Upper lobe of left lung (tissue), 6 donors: Measurements from ENCODE around the gene PARP12. TPM values are rescaled to one million over a fixed set of nuclear protein-coding genes. Genes with fewer than 3 reads are reported as not detected.
"Not testable (repeated sequence)": the region's sequence is repeated elsewhere in the genome, so short reads cannot be mapped to it uniquely, and the experiment has no call there.

ENCODE experiments used
- ATAC-seq, 2 donors: fragments of 200-7000 bp; cut with Tn5 transposase; one replicate each; pipeline ENCODE4 v1.9.1; 2022; ENCODE audit warnings: mild to moderate bottlenecking in 2 of 2, moderate library complexity in 2 of 2; ENCODE audit not compliant: low FRiP score in 2 of 2
- DNase-seq, 2 donors: peaks; one replicate each; pipeline ENCODE4 v3.0.0-alpha.2; 2019 to 2020
- H3K27ac ChIP-seq, 4 donors: fragments of 200-600 bp; sonication (generic); one replicate each; pipeline ENCODE4 v1.5.1; 2016 to 2019
- H3K27me3 ChIP-seq, 4 donors: fragments of 200-600 bp; sonication (generic); one replicate each; pipeline ENCODE4 v1.5.1; 2017 to 2019
- H3K36me3 ChIP-seq, 4 donors: fragments of 200-600 bp; sonication (generic); one replicate each; pipeline ENCODE4 v1.5.1; 2016 to 2019
- H3K4me1 ChIP-seq, 4 donors: fragments of 200-600 bp; sonication (generic); one replicate each; pipeline ENCODE4 v1.5.1; 2018 to 2019
- H3K4me3 ChIP-seq, 4 donors: fragments of 200-600 bp; sonication (generic); one replicate each; pipeline ENCODE4 v1.5.1; 2017 to 2019; ENCODE audit warnings: mild to moderate bottlenecking in 2 of 4, moderate library complexity in 1 of 4
- H3K9me3 ChIP-seq, 4 donors: fragments of 200-600 bp; sonication (generic); one replicate each; pipeline ENCODE4 v1.5.1; 2018 to 2019
- EP300 ChIP-seq, 4 donors: sonication (generic); formaldehyde crosslinking; IDR thresholded peaks; one replicate each; pipeline ENCODE4 v1.5.1; 2017; ENCODE audit warnings: antibody characterized with exemption in 4 of 4, control low read depth in 2 of 4
- POLR2A ChIP-seq, 4 donors: fragments of 450-650 bp; IDR thresholded peaks; one replicate each; pipeline ENCODE4 v1.5.1; 2016 to 2017; ENCODE audit warnings: antibody characterized with exemption in 4 of 4, mild to moderate bottlenecking in 2 of 4
- POLR2AphosphoS5 ChIP-seq, 2 donors: sonication (generic); formaldehyde crosslinking; IDR thresholded peaks; one replicate each; pipeline ENCODE4 v1.5.1; 2017; ENCODE audit warnings: antibody characterized with exemption in 2 of 2
- WGBS, 2 donors: methylation state at CpG; one replicate each; pipeline ENCODE4 v1.1.5; 2017 to 2018; 5-methylcytosine and 5-hydroxymethylcytosine counted together
- total RNA-seq, 6 donors: library from RNA; depleted of rRNA in 4 of 6; stranded (reverse); fragments of >200 nt in 4 of 6; gene quantifications; one replicate each; pipeline versions ENCODE4 v1.1.0 to v1.2.1, GENCODE V29; 2016 to 2021
- TF ChIP-seq, protein P1 (sequence below), 6 experiments: fragments of 450-650 bp in 4 of 6; fragments of 200-600 bp in 2 of 6; sonication (generic) in 2 of 6; IDR thresholded peaks; one replicate each; pipeline ENCODE4 v1.5.1; 2016 to 2019; ENCODE audit warnings: antibody characterized with exemption in 6 of 6
- donor health status: DM: no; HTN: no; CAD: no; lungs with moderate emphysema.
- donor health status: DM: no; HTN: yes; CAD: no; lungs with severe emphysema.

The PARP12 gene, protein sequence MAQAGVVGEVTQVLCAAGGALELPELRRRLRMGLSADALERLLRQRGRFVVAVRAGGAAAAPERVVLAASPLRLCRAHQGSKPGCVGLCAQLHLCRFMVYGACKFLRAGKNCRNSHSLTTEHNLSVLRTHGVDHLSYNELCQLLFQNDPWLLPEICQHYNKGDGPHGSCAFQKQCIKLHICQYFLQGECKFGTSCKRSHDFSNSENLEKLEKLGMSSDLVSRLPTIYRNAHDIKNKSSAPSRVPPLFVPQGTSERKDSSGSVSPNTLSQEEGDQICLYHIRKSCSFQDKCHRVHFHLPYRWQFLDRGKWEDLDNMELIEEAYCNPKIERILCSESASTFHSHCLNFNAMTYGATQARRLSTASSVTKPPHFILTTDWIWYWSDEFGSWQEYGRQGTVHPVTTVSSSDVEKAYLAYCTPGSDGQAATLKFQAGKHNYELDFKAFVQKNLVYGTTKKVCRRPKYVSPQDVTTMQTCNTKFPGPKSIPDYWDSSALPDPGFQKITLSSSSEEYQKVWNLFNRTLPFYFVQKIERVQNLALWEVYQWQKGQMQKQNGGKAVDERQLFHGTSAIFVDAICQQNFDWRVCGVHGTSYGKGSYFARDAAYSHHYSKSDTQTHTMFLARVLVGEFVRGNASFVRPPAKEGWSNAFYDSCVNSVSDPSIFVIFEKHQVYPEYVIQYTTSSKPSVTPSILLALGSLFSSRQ
- 100 to 1,000 TPM in 3 of 6 donors, 10 to 100 TPM in 3; 74.8 to 151 (median 100) TPM for total RNA-seq

- H3K4me1 ChIP-seq: peaks cover 33 to 48% (median 39%) of the 10 kb centered on the region in 4 donors
- peak within 1 kb of the TSS; percentile 92 to 98 (median 94) for H3K27ac ChIP-seq
- TF ChIP-seq POLR2AphosphoS5 (IDR thresholded peaks at IDR 0.05) (peak; percentile 73 to 87), POLR2A (IDR thresholded peaks at IDR 0.05) (peak in 3 of 4 donors; percentile 35 to 84 (median 73))
- TF ChIP-seq, protein P1, sequence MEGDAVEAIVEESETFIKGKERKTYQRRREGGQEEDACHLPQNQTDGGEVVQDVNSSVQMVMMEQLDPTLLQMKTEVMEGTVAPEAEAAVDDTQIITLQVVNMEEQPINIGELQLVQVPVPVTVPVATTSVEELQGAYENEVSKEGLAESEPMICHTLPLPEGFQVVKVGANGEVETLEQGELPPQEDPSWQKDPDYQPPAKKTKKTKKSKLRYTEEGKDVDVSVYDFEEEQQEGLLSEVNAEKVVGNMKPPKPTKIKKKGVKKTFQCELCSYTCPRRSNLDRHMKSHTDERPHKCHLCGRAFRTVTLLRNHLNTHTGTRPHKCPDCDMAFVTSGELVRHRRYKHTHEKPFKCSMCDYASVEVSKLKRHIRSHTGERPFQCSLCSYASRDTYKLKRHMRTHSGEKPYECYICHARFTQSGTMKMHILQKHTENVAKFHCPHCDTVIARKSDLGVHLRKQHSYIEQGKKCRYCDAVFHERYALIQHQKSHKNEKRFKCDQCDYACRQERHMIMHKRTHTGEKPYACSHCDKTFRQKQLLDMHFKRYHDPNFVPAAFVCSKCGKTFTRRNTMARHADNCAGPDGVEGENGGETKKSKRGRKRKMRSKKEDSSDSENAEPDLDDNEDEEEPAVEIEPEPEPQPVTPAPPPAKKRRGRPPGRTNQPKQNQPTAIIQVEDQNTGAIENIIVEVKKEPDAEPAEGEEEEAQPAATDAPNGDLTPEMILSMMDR (IDR thresholded peaks at IDR 0.05): no peak
- peak; percentile 96 to 99 for DNase-seq
- 0 to 4% methylated on average over 9 to 32 of the region's 106 CpGs for WGBS, 2 donors
- H3K27me3 ChIP-seq: no peaks in the 10 kb centered on the region
- H3K9me3 ChIP-seq: peaks cover 7 to 12% (median 10%) of the 10 kb centered on the region in 4 donors
- no peaks in the 10 kb centered on the region for H3K36me3 ChIP-seq
- peak within 1 kb of the TSS; percentile 75 to 87 (median 78) for H3K4me3 ChIP-seq
- peak; percentile 90 to 97 for ATAC-seq
Measured at GRCh38 chr7:140062528-140063299, at the start of gene PARP12. Gene PARP12, minus strand, starts transcription at chr7:140062951. Its CDS starts 104 bp downstream, at chr7:140062847.

DNA sequence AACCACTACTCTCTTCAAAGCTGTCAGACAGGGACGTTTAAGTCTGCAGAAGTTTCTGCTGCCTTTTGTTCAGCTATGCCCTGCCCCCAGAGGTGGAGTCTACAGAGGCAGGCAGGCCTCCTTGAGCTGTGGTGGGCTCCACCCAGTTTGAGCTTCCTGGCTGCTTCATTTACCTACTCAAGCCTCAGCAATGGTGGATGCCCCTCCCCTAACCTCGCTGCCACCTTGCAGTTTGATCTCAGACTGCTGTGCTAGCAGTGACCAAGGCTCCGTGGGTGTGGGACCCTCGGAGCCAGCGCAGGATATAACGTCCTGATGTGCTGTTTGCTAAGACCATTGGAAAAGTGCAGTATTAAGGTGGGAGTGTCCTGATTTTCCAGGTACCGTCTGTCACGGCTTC lies 46.0 kb upstream of the PARP12 start:
- ATAC-seq, H3K27ac ChIP-seq, DNase-seq, H3K27me3 ChIP-seq, H3K9me3 ChIP-seq, H3K4me1 ChIP-seq, H3K4me3 ChIP-seq: not testable (repeated sequence)
- WGBS, 2 donors: 93 to 97% methylated on average over 4 to 8 of the region's 8 CpGs
- H3K36me3 ChIP-seq: peaks cover 8 to 55% (median 26%) of the 10 kb centered on the region in 4 donors

DNA sequence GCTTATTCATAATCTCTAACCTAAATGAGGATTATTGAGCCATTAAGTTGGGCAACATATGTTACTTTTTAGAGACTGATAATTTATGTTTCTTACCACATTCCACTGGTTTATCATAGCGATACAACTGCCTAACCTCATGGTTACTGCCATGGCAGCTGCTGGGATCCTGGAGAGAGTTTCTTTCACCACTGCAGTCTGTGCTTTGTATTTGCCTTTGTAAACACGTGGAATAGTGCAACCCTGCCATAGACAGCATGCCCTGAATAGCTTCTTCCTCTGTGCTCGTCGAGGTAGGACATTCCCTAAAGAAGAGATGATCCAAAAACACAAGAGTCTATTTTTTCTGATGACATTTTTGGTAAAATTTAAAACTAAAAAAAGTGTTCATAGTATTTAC lies 33.7 kb upstream of the PARP12 start:
- TF ChIP-seq POLR2A (IDR thresholded peaks at IDR 0.05) (no peak), POLR2AphosphoS5 (IDR thresholded peaks at IDR 0.05) (no peak), EP300 (IDR thresholded peaks at IDR 0.05) (no peak)
- TF ChIP-seq, protein P1 (IDR thresholded peaks at IDR 0.05): no peak
- no peak for DNase-seq

DNA sequence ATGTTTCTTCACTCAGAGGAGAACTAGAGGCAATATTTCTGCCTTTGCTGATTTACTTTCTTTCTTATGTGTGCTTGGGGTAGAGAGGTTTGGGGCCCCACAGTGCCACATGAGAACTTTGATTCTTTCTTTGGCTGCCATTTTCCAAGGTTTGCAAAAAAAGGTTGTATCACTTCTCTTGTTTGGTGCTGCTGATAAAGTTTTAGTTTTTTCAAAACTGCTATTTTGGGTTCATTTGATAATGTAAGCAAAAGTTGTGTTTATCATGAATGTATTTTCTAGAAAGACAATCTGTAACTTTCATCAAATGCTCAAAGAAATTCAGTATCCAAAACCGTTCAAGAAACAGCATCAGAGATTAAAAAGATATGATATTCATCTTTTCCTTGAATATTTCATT lies 30.6 kb upstream of the PARP12 start:
- Histone ChIP-seq H3K27ac (no peak overlapping the region), H3K36me3 (peaks cover 34 to 87% (median 66%) of the 10 kb centered on the region in 4 donors), H3K9me3 (no peaks in the 10 kb centered on the region), H3K27me3 (no peaks in the 10 kb centered on the region), H3K4me1 (no peaks in the 10 kb centered on the region), H3K4me3 (no peak overlapping the region)
- ATAC-seq (no peak), DNase-seq (no peak)
- WGBS, 2 donors: 87 to 96% methylated on average over 1 of the region's 1 CpG
- no peak for TF ChIP-seq POLR2AphosphoS5 (IDR thresholded peaks at IDR 0.05)
- no peak for TF ChIP-seq POLR2A (IDR thresholded peaks at IDR 0.05)
- TF ChIP-seq EP300 (IDR thresholded peaks at IDR 0.05): no peak
- TF ChIP-seq, protein P1 (IDR thresholded peaks at IDR 0.05): no peak

More for the DNA sequence above, 33.7 kb upstream of the PARP12 start:
- H3K4me3 ChIP-seq: no peak overlapping the region
- no peaks in the 10 kb centered on the region for H3K27me3 ChIP-seq
- no peak for ATAC-seq
- 83 to 86% methylated on average over 4 of the region's 4 CpGs for WGBS, 2 donors
- H3K4me1 ChIP-seq: no peaks in the 10 kb centered on the region
- no peaks in the 10 kb centered on the region for H3K9me3 ChIP-seq
- no peak overlapping the region for H3K27ac ChIP-seq
- H3K36me3 ChIP-seq: peaks cover 34 to 97% (median 73%) of the 10 kb centered on the region in 4 donors

- Histone ChIP-seq H3K36me3 (peaks cover 0 to 13% (median 5%) of the 10 kb centered on the region in 4 donors), H3K4me3 (no peak overlapping the region), H3K9me3 (no peaks in the 10 kb centered on the region), H3K4me1 (peaks cover 0 to 3% (median 0%) of the 10 kb centered on the region in 4 donors), H3K27ac (peak overlapping the region in 1 of 4 donors; percentile 14), H3K27me3 (no peaks in the 10 kb centered on the region)
- DNase-seq (no peak), ATAC-seq (no peak)
- 69 to 71% methylated on average over 2 of the region's 2 CpGs for WGBS, 2 donors
- TF ChIP-seq, protein P1 (IDR thresholded peaks at IDR 0.05): no peak
- TF ChIP-seq EP300 (IDR thresholded peaks at IDR 0.05): no peak
- no peak for TF ChIP-seq POLR2A (IDR thresholded peaks at IDR 0.05)
- TF ChIP-seq POLR2AphosphoS5 (IDR thresholded peaks at IDR 0.05): no peak
Measured at GRCh38 chr7:140085447-140085846, 22.7 kb upstream of the PARP12 start.
